Right lobe of liver (tissue), 6 donors: Measurements from ENCODE around the gene MEA1. TPM values are rescaled to one million over a fixed set of nuclear protein-coding genes. Genes with fewer than 3 reads are reported as not detected.
A peak's percentile ranks its signal among the peaks of the same experiment; 100 is the strongest.

Experiments used
- ATAC-seq, 4 donors: fragments of 200-7000 bp; cut with Tn5 transposase; one replicate each; pipeline ENCODE4 v1.9.1; 2020; ENCODE audit warnings: mild to moderate bottlenecking in 4 of 4, moderate library complexity in 4 of 4
- DNase-seq, 3 donors: peaks; one replicate each; pipeline ENCODE4 v3.0.0-alpha.2; 2020
- H3K27ac ChIP-seq, 3 donors: fragments of 200-600 bp; one replicate each; pipeline ENCODE4 v1.8.0; 2022
- H3K27me3 ChIP-seq, 2 donors: fragments of 200-600 bp; one replicate each; pipeline ENCODE4 v1.8.0; 2022
- H3K36me3 ChIP-seq, 4 donors: fragments of 200-600 bp; sonication (generic) in 1 of 4; one replicate each; pipeline versions ENCODE4 v1.5.1 to v1.8.0; 2017 to 2022; ENCODE audit warnings: control low read depth in 1 of 4
- H3K4me1 ChIP-seq, 4 donors: fragments of 200-600 bp; sonication (generic) in 1 of 4; one replicate each; pipeline versions ENCODE4 v1.5.1 to v1.8.0; 2017 to 2022; ENCODE audit warnings: control low read depth in 1 of 4
- H3K4me3 ChIP-seq, 3 donors: fragments of 200-600 bp; one replicate each; pipeline ENCODE4 v1.8.0; 2022
- H3K9me3 ChIP-seq, 4 donors: fragments of 200-600 bp; sonication (generic) in 1 of 4; one replicate each; pipeline versions ENCODE4 v1.5.1 to v1.8.0; 2017 to 2022; ENCODE audit warnings: control low read depth in 1 of 4
- CTCF ChIP-seq, 4 donors: fragments of 200-600 bp in 3 of 4; fragments of 450-650 bp in 1 of 4; IDR thresholded peaks; one replicate each; pipeline versions ENCODE4 v1.5.1 to v1.8.0; 2016 to 2022; ENCODE audit warnings: antibody characterized with exemption in 4 of 4, mild to moderate bottlenecking in 2 of 4
- POLR2A ChIP-seq: fragments of 450-650 bp; IDR thresholded peaks from one replicate; pipeline ENCODE4 v1.6.1; 2017; ENCODE audit warnings: antibody characterized with exemption, mild to moderate bottlenecking
- WGBS: methylation state at CpG from one replicate; pipeline ENCODE4 v1.1.6; 2018; ENCODE audit warnings: low coverage, low lambda C conversion rate; ENCODE audit not compliant: insufficient coverage; ENCODE audit errors: missing lambda C conversion rate; 5-methylcytosine and 5-hydroxymethylcytosine counted together
- intact Hi-C, 2 donors: fragments of 100-400 bp; cut with DNase I; formaldehyde crosslinking; loops; one replicate each; pipeline versions ENCODE4 v1.11.2 to v1.14.1; 2022
- total RNA-seq, 6 experiments: library from RNA; depleted of rRNA in 2 of 6; stranded (reverse); fragments of >200 nt in 2 of 6; fragmentation: NEBNext Ultra II Directional in 3 of 6; extraction: Animal tissue kit (Norgen Biotek cat#: 25700) in 3 of 6; gene quantifications; one replicate each; pipeline versions ENCODE4 v1.1.0 to v1.2.4, GENCODE V29; 2016 to 2023
- donor health status: DM: no; HTN: yes; CAD: no.
- donor health status: DM: no; HTN: no; CAD: no.
- donor health status: DM: no; HTN: no; CAD: no.
- donor health status: DM: no; HTN: yes; CAD: no.
- donor health status: DM: no; HTN: yes; CAD: no.

The MEA1 gene
- total RNA-seq, 6 experiments from 2014 or later, result 19.1 to 39.1 (median 25.2) TPM

DNA sequence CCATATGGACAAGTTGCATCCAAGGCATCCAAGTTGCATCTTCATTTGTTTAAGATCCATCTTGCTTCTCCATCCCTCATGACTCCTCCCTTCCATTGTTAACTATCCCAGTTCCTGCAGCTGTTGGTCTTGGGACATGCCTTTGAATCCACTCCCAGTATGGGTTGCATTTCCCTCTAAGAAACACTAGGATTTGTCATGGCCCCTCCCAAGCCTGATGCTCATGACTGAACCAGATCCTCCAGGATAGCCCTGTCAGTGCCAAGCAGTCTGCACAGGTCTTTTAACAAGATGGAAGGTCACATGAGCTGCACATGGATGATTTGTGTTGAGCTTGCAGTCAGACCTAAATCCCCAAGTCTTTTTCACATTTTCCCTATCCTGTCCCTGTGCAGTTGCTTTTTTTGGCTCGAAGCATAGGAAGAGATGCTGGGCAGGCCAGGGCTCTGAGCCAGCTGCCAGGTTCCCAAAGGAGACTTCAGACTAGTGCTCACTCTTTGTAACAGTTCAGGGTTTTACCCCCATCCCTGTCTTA, 25.2 kb downstream of the MEA1 start:
- no peak overlapping the region for H3K27ac ChIP-seq
- intact Hi-C loops, result loop anchor here in 1 of 2 donors (10.0 kb wide), 1 partner anchor 64 kb away; the partner anchor contains the start of gene CNPY3
- no peaks in the 10 kb centered on the region for H3K9me3 ChIP-seq
- no peak overlapping the region for H3K4me3 ChIP-seq
- DNase-seq (no peak), ATAC-seq (no peak)
- H3K4me1 ChIP-seq, result peaks cover 0 to 18% (median 3%) of the 10 kb centered on the region in 4 donors
- 50% methylated on average over 1 of the region's 1 CpG for WGBS
- H3K36me3 ChIP-seq, result peaks cover 0 to 13% (median 0%) of the 10 kb centered on the region in 4 donors
- no peaks in the 10 kb centered on the region for H3K27me3 ChIP-seq
- TF ChIP-seq POLR2A (no peak), CTCF (IDR thresholded peaks at IDR 0.05) (no peak)

DNA sequence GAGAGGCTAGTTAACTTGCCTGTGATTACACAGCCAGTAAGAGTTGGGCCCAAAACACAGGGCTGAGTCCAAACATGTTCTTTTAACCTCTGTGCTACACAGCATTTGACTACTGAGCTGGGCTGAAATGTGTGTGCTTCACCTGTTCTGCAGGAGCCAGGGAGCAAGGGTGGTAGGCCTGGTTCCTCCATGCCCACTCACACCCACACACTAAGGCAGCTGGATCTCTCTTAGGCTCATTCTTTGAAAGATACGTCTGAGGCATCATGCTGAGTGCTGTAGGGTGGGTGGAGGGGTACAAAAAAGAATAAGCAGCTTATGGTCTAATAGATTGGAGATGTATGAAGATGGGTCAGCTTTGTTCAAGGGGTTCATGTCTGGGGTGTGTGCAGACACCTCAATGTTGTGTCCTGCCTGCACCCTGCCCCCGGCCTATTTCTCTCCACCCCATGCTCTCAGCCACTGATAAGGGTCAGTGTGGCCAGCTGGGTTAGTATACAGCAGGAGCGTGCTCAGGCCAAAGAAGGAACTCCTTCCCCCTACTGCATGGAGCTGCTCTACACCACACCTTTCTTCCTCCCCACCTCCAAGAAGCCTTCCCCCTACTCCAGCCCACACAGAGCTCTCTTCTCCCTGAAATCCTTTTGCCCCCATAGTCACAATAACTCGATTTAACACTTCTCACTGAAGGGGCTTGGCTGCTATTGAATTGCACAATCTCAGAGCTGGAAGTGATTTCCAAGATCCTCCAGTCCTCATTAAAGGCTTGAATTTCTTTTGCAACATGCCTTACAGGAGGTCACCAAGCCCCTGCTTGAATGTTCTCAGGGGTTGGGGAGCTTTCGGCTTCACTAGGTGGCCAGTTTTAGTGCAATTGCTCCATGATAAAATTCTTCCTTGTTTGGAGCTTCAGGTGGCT, 26.0 kb downstream of the MEA1 start:
- Histone ChIP-seq H3K36me3 (peaks cover 0 to 13% (median 0%) of the 10 kb centered on the region in 4 donors), H3K27ac (no peak overlapping the region), H3K4me3 (no peak overlapping the region), H3K27me3 (no peaks in the 10 kb centered on the region), H3K4me1 (peaks cover 0 to 19% (median 3%) of the 10 kb centered on the region in 4 donors), H3K9me3 (no peaks in the 10 kb centered on the region)
- TF ChIP-seq POLR2A (no peak), CTCF (IDR thresholded peaks at IDR 0.05) (no peak)
- WGBS, result 83% methylated on average over 2 of the region's 5 CpGs
- ATAC-seq, result no peak
- intact Hi-C loops, result loop anchor here in 1 of 2 donors (10.0 kb wide), 1 partner anchor 63 kb away; the partner anchor contains the start of gene CNPY3
- DNase-seq, result no peak

- ATAC-seq, result no peak
- WGBS, result 8% methylated on average over 13 of the region's 13 CpGs
- no peaks in the 10 kb centered on the region for H3K27me3 ChIP-seq
- H3K9me3 ChIP-seq, result no peaks in the 10 kb centered on the region
- H3K4me1 ChIP-seq, result peaks cover 0 to 20% (median 3%) of the 10 kb centered on the region in 4 donors
- TF ChIP-seq CTCF (IDR thresholded peaks at IDR 0.05), result no peak
- TF ChIP-seq POLR2A, result no peak
- peak overlapping the region; percentile 87 to 90 (median 89) for H3K4me3 ChIP-seq
- H3K36me3 ChIP-seq, result peaks cover 0 to 7% (median 0%) of the 10 kb centered on the region in 4 donors
- intact Hi-C loops, result loop anchor here in 1 of 2 donors (10.0 kb wide), 1 partner anchor 60 kb away; the partner anchor contains the start of gene CNPY3
- H3K27ac ChIP-seq, result peak overlapping the region in 2 of 3 donors; percentile 52 to 57
- DNase-seq, result peak in 1 of 3 donors; percentile 33
These were observed 28.7 kb downstream of the MEA1 start for GRCh38 chr6:42984924-42985475.
